Activated CD4-positive, alpha-beta T cell treated with anti-CD3 and anti-CD28 coated beads, Interleukin-2, amount 10 ng/mL, durations not matched to agents 7 days and 5 days (primary cell): ENCODE data around the gene CHRNB4. TPM values are rescaled to one million over a fixed set of nuclear protein-coding genes. Genes with fewer than 3 reads are reported as not detected.

Experiments
- CTCF ChIA-PET: fragments of 350-600 bp; sonication (Branson Sonifier 250); formaldehyde crosslinking; loops from one replicate; lab custom pipeline; 2021; ENCODE audit warnings: antibody characterized with exemption; lab: Charles Lee
- POLR2A ChIA-PET: fragments of 350-600 bp; sonication (Branson Sonifier 250); formaldehyde crosslinking; loops from one replicate; lab custom pipeline; 2021; ENCODE audit warnings: antibody characterized with exemption; lab: Charles Lee
- DNase-seq: peaks from one replicate; pipeline ENCODE4 v3.0.0-alpha.2; 2020
- H3K27ac Mint-ChIP-seq: one replicate; pipeline ENCODE4 v1.8.0; 2021; ENCODE audit warnings: mild to moderate bottlenecking, moderate library complexity, mixed read lengths
- H3K27me3 Mint-ChIP-seq: one replicate; pipeline ENCODE4 v1.8.0; 2021; ENCODE audit warnings: mixed read lengths
- H3K36me3 Mint-ChIP-seq: one replicate; pipeline ENCODE4 v1.8.0; 2021; ENCODE audit warnings: low read depth, mixed read lengths
- H3K4me1 Mint-ChIP-seq: one replicate; pipeline ENCODE4 v1.8.0; 2021; ENCODE audit warnings: mixed read lengths
- H3K4me3 Mint-ChIP-seq: one replicate; pipeline ENCODE4 v1.8.0; 2021; ENCODE audit warnings: mild to moderate bottlenecking, moderate library complexity, mixed read lengths
- H3K9me3 Mint-ChIP-seq: one replicate; pipeline ENCODE4 v1.8.0; 2021; ENCODE audit warnings: mixed read lengths
- total RNA-seq, 2 experiments: library from RNA; stranded (reverse); gene quantifications; one replicate each; pipeline ENCODE4 v1.2.3, GENCODE V29; 2021

CHRNB4 gene
- total RNA-seq, 2 experiments from 2014 or later, result not detected

DNA sequence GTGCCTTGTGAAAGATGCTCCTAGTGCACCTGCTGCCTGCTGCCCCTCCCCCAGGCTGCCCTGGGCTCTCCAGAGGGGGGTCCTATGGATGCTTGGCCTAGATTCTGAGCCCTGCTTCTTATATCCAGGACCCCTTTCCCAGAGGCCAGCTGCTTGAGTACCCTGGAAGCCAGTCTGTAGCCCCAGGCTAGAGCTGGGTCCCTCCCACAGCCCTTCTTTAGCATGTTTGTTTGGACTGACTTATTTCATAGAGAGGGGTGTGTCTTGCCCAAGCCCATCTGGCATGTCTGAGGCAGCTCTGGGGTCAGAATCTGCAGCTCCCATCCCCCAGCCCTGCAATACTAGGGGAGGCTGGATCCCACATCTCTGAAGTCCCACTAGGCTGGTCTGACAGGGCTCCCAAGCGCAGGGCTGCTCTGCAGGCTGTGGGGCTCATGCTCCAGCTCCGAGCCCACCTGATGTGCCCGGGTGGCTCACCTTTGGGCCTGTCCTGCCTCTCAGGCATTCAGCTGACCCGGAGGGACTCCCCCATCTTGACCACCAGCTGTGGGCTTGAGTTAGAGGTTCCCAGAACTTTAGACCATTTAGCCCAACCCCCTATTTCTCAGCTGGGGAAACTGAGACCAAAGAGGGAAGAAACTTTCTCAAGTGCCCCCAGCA lies 3.1 kb downstream of the CHRNB4 start:
- CTCF ChIA-PET, result interaction anchor here (0.8 to 1.1 kb wide), 2 partner anchors 10 to 30 kb away, joined by 3 read pairs; no protein-coding TSS in a partner anchor
- no peaks in the 10 kb centered on the region for H3K36me3 Mint-ChIP-seq
- peaks cover 7% of the 10 kb centered on the region for H3K9me3 Mint-ChIP-seq

DNA sequence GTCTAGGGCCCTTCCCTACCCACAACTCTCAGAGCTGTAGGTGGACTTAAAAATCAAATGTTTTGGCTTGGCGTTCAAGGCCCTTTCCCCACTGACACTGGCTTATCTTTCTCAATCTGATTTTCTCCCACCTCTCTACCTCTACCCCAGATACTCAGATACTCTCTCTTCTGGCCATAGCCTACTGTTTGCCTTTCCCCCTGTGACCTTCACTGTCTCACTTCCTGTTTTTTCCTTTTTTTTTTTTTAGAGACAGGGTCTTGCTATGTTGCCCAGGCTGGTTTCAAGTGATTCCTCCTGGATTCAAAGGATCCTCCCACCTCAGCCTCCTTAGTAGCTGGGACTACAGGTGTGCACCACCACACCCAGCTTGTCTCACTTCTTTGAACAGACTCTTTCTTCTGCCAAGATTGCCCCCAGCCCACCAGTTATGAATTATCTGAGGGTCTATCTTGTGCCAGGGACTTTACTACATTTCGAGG lies 4.6 kb downstream of the CHRNB4 start:
- DNase-seq, result no peak
- Mint-ChIP-seq H3K27ac (no peak overlapping the region), H3K36me3 (no peaks in the 10 kb centered on the region), H3K27me3 (peaks cover 5% of the 10 kb centered on the region), H3K9me3 (peaks cover 9% of the 10 kb centered on the region), H3K4me1 (peaks cover 6% of the 10 kb centered on the region), H3K4me3 (no peak overlapping the region)
- ChIA-PET CTCF (no interaction called here), POLR2A (no interaction called here)

More for the DNA sequence above, 3.1 kb downstream of the CHRNB4 start:
- Mint-ChIP-seq H3K27ac (no peak overlapping the region), H3K4me1 (peaks cover 13% of the 10 kb centered on the region), H3K27me3 (peaks cover 14% of the 10 kb centered on the region), H3K4me3 (no peak overlapping the region)
- no peak for DNase-seq
- POLR2A ChIA-PET, result no interaction called here

DNA sequence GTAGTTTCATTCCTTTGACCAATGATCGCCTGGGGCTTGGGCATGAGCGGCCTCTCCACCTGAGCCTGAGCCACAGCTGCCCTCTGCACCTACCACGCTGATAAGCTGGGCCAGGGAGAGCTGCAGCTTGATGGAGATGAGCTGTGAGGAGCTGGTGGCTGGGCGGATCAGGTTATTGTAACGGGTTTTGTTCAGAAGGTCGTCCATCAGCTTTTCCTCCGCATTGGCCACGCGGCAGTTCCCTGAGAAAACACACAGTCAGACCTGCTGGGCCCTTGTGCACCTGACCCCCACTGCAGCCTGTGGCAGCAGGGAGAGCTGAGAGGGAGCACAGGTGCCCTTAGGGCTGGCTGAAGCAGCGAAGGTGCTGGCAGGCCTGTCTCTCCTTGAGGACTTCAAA lies 5.7 kb downstream of the CHRNB4 start:
- ChIA-PET CTCF (interaction anchor here (0.7 kb wide), 1 partner anchor 37 kb away, joined by 3 read pairs; no protein-coding TSS in a partner anchor), POLR2A (no interaction called here)
- no peak overlapping the region for H3K4me3 Mint-ChIP-seq
- peaks cover 9% of the 10 kb centered on the region for H3K9me3 Mint-ChIP-seq
- H3K27me3 Mint-ChIP-seq, result peaks cover under 1% of the 10 kb centered on the region
- H3K27ac Mint-ChIP-seq, result no peak overlapping the region
- no peak for DNase-seq
- no peaks in the 10 kb centered on the region for H3K36me3 Mint-ChIP-seq
- no peaks in the 10 kb centered on the region for H3K4me1 Mint-ChIP-seq

DNA sequence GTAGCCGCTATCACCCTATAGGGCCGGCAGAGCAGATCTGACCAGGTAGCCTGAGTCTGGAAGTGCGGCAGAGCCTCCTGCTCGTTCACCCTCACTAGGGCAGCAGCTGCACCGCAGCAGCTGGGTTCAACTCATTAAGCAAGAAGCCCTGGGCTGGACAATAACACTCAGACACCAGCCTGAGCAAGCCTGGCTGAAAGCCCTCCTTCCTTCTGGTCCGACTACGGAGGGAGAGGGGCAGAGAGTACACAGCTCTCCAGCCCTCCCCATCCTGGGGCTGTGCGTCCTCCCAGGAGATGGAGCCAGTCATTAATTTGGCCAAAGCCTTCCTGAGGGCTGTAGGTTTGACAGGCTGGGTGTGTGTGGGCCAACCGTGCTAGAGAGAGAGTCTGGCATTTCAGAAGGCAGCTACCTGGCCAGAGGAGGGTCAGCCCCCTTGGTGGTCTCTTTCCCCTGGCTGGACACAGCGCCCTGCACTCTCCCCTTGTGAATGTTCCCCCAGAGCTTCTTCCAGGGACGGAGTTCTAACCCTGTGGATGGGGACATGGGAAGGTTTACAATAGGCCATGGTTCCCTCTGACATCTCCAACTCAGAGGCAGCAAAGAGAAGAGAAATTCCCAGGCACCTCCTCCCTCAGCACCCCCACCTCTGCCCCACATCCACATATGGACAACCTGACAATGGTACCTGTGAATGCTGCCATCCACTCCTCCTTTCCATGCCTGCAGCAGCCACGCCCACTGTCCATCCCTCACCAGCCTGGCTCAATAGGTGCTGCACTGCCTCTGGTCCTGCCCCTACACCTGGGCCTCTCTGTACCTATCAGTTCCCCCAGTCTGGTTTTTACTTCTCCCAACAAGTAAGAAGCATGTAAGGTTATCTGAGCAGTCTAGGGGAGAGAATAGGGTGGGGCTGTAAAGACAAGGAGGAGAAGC lies 6.5 kb downstream of the CHRNB4 start:
- H3K27me3 Mint-ChIP-seq, result no peaks in the 10 kb centered on the region
- no peak for DNase-seq
- ChIA-PET POLR2A (interaction anchor here (0.7 kb wide), 1 partner anchor 198 kb away, joined by 3 read pairs; no protein-coding TSS in a partner anchor), CTCF (no interaction called here)
- H3K4me1 Mint-ChIP-seq, result no peaks in the 10 kb centered on the region
- H3K4me3 Mint-ChIP-seq, result no peak overlapping the region
- peaks cover 9% of the 10 kb centered on the region for H3K9me3 Mint-ChIP-seq
- H3K36me3 Mint-ChIP-seq, result no peaks in the 10 kb centered on the region
- H3K27ac Mint-ChIP-seq, result no peak overlapping the region

DNA sequence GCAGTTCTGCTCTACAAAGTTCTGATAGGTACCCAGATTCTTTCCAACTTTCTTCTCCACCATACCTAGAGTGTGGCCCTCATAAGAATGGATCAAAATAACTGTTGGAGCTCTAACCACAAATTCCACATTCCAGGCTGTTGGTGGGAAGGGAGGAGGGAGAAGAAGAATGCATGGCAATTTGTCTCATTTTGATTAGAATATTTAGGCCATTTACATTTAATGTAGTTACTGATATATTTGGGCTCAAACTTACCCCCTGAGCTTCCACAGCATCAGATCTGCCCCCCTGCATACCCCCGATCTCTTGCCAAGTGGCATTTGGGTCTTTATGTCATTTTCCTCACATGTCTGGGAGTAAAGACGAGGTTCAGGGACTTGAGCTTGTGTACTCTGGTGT lies 7.7 kb downstream of the CHRNB4 start:
- POLR2A ChIA-PET, result no interaction called here
- Mint-ChIP-seq H3K36me3 (no peaks in the 10 kb centered on the region), H3K9me3 (peaks cover 9% of the 10 kb centered on the region)

DNA sequence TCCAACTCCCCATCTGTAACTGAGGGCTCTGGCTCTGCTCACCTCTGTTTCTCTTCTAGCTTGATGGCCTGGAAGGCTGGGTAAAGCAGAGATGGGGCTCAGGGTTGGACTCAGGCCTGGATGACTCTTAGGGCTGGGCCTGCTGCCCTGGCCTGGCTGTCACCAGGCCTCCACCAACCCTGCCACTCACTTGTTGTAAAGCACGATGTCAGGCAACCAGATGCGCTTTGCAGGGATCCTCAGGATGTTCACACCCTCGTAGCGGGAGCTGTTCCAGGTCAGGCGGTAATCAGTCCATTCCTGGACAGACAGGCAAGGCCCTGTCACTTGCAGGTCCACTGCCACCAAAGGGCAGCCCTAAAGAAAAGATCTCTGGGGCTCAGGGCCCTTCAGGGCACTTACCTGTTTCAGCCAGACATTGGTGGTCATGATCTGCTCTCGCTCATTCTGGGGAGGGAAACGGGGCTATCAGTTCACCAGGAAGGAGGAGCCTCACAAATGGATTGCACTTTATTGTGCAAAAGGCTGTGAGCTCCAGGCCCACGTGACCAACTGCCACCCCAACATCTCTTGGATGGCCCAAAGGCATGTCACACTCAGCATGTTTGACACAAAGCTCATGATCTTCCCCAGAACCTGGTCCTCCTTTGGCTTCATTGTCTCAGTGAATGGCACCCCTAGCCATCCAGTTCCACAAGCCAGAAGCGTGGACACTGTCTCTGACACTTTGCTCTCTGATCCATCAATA lies 9.9 kb downstream of the CHRNB4 start:
- ChIA-PET CTCF (no interaction called here), POLR2A (no interaction called here)
- Mint-ChIP-seq H3K27me3 (peaks cover 8% of the 10 kb centered on the region), H3K36me3 (no peaks in the 10 kb centered on the region), H3K4me3 (no peak overlapping the region), H3K27ac (no peak overlapping the region), H3K9me3 (peaks cover 9% of the 10 kb centered on the region), H3K4me1 (no peaks in the 10 kb centered on the region)
- no peak for DNase-seq

More for the DNA sequence above, 7.7 kb downstream of the CHRNB4 start:
- H3K27ac Mint-ChIP-seq, result no peak overlapping the region
- H3K27me3 Mint-ChIP-seq, result no peaks in the 10 kb centered on the region
- no peaks in the 10 kb centered on the region for H3K4me1 Mint-ChIP-seq
- no peak for DNase-seq
- H3K4me3 Mint-ChIP-seq, result no peak overlapping the region
- CTCF ChIA-PET, result no interaction called here

DNA sequence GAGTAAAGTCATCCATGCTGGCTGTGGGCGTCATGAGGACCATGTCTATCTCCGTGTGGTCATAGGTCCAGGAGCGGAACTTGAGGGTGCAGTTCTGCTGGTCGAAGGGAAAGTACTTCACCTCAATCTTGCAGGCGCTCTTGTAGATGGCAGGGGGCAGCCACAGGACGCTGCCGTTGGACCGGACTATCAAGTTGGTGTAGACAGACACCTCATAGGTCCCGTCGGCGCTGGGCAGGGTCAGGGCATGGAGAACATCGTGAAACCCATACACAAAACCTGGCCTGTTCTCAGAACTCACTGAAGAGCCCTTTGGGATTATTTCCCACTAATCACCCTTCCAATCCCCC lies 11.3 kb downstream of the CHRNB4 start:
- H3K4me1 Mint-ChIP-seq, result no peaks in the 10 kb centered on the region
- CTCF ChIA-PET, result no interaction called here
- no peak overlapping the region for H3K4me3 Mint-ChIP-seq
- peaks cover 9% of the 10 kb centered on the region for H3K9me3 Mint-ChIP-seq
- H3K27ac Mint-ChIP-seq, result no peak overlapping the region
- POLR2A ChIA-PET, result no interaction called here
- no peak for DNase-seq
- H3K27me3 Mint-ChIP-seq, result peaks cover 8% of the 10 kb centered on the region
- H3K36me3 Mint-ChIP-seq, result no peaks in the 10 kb centered on the region

DNA sequence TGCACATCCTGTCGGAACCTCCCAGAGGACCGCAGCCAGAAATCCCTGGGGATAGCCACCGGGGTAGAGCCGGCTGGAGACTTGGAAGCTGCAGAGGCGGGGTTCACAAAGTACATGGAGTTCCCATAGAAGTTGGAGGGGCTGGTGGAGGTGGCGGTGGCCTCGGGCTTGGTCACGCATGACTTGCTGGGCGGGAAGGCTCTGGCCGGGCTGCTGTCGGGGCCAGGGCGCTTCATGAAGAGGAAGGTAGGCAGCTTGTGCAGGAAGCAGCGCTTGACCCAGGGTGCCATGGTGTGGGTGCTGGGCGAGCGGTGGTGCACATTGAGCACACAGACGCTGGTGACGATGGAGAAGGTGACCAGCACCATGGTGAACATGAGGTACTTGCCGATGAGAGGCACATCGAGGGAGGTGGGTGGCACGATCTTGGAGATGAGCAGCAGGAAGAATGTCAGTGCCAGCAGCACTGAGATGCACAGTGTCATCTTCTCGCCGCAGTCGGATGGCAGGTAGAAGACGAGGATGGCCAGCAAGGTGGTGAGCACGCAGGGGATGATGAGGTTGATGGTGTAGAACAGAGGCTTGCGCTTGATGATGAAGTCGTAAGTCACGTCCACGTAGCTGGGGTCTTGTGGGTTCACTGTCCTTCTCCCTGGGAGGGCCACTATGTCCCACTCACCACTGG lies 11.8 kb downstream of the CHRNB4 start:
- ChIA-PET CTCF (interaction anchor here (1.3 kb wide), 1 partner anchor 9 kb away, joined by 3 read pairs; no protein-coding TSS in a partner anchor), POLR2A (no interaction called here)
- DNase-seq, result no peak
- no peaks in the 10 kb centered on the region for H3K36me3 Mint-ChIP-seq
- peaks cover 9% of the 10 kb centered on the region for H3K9me3 Mint-ChIP-seq
- H3K4me1 Mint-ChIP-seq, result no peaks in the 10 kb centered on the region
- H3K27me3 Mint-ChIP-seq, result peaks cover 9% of the 10 kb centered on the region
- no peak overlapping the region for H3K4me3 Mint-ChIP-seq
- H3K27ac Mint-ChIP-seq, result no peak overlapping the region

DNA sequence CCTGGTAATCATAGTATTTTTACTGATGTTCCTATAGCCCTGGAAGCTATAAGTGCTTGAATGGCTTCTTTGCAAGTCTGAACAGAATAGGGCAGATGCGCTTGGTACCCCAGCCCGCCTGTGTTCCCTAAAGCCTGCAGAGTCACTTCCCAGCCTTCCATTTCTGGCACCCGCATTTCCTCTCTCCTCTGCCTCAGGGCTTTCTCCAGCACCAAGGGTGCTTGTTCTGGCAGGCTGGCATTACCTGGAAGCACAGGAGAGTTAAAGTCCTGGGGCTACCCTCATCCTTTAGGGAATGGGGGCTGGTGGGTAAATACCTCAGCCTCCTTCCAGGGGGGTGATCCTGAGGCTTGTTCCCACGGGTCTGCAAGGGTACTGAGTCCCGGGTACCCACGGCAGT lies 12.8 kb downstream of the CHRNB4 start:
- ChIA-PET POLR2A (no interaction called here), CTCF (interaction anchor here (1.3 kb wide), 1 partner anchor 10 kb away, joined by 3 read pairs; no protein-coding TSS in a partner anchor)

DNA sequence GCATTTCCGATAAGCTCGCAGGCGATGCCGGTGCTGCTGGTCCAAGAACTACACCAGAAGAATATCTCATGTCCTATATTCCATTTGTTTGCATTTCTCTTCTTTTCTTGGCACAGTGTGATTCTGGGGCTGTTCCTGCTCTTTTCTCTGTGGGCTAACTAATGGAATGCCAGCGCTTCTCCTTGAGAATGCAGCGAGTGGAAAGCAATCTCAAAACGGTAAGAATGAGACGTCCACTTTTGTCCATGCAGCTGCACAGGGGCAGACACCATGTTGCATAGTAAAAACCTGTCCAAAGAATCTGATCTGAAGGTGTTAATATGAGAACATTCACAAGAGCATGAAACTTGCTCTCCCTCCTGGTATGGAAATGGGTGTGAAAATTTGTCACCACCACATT lies 13.7 kb downstream of the CHRNB4 start:
- no peak for DNase-seq
- H3K4me3 Mint-ChIP-seq, result no peak overlapping the region
- no peaks in the 10 kb centered on the region for H3K9me3 Mint-ChIP-seq
- no peaks in the 10 kb centered on the region for H3K36me3 Mint-ChIP-seq
- POLR2A ChIA-PET, result no interaction called here
- H3K27ac Mint-ChIP-seq, result no peak overlapping the region
- no peaks in the 10 kb centered on the region for H3K4me1 Mint-ChIP-seq
- CTCF ChIA-PET, result interaction anchor here (0.6 kb wide), 1 partner anchor 130 kb away, joined by 3 read pairs; no protein-coding TSS in a partner anchor
- peaks cover 23% of the 10 kb centered on the region for H3K27me3 Mint-ChIP-seq

More for the DNA sequence above, 12.8 kb downstream of the CHRNB4 start:
- Mint-ChIP-seq H3K27me3 (peaks cover 15% of the 10 kb centered on the region), H3K4me3 (no peak overlapping the region), H3K36me3 (no peaks in the 10 kb centered on the region), H3K27ac (no peak overlapping the region), H3K9me3 (peaks cover 5% of the 10 kb centered on the region), H3K4me1 (no peaks in the 10 kb centered on the region)
- no peak for DNase-seq

DNA sequence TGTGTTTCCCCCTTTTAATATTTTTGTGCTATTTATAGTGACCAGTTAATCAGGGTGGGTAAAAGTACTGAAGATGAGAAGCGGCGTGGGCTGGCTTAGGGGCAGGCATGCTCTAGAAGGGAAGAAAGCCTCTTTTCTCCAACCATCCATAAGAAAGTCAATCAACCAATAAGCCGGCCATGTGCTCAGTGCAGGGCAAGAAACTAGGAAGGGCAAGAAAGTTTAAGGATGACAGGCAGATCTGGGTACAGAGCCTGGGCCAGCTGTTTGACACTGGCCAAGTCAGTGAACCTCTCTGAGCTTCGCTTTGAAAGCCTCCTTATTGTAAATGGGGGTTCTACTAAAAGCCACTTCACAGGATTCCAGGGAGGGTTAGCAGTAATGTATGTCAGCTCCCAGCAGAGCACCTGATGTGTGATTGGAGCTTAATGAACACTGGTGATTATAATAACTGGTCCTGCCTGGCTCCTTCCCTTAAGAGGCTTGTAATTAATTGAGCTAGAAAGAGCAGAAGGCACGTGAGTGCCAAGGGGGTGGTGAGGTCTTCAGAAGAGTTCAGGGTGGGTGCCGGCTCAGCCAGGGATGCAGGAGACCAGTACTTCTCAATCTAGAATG lies 14.5 kb downstream of the CHRNB4 start:
- peaks cover 32% of the 10 kb centered on the region for H3K27me3 Mint-ChIP-seq
- CTCF ChIA-PET, result interaction anchor here (0.6 kb wide), 1 partner anchor 131 kb away, joined by 3 read pairs; no protein-coding TSS in a partner anchor
- no peak for DNase-seq
- POLR2A ChIA-PET, result no interaction called here
- peak overlapping the region; percentile 43 for H3K27ac Mint-ChIP-seq
- H3K9me3 Mint-ChIP-seq, result no peaks in the 10 kb centered on the region
- H3K36me3 Mint-ChIP-seq, result no peaks in the 10 kb centered on the region
- no peak overlapping the region for H3K4me3 Mint-ChIP-seq
- peaks cover 3% of the 10 kb centered on the region for H3K4me1 Mint-ChIP-seq
